Fibroblast of skin of right biceps (primary cell): Measurements from ENCODE around the gene SLIT1.

Source experiments
- DNase-seq: peaks from one replicate; pipeline ENCODE4 v3.0.0-alpha.2; 2013

SLIT1 gene

DNA sequence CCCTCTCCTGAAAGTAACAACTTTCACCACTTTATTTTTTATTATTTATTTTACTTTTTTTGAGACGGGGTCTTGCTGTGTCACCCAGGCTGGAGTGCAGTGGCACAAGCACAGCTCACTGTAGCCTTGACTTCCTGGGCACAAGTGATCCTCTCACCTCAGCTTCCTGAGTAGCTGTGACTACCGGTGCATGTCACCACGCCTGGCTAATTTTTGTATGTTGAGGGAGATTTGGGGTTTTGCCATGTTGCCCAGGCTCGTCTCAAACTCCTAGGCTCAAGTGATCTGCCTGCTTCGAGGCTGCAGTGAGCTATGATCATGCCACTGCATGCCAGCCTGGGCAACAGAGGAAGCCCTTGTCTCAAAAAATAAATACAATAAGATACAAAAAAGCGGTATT is 14.9 kb upstream of the SLIT1 start:
- DNase-seq: no peak

DNA sequence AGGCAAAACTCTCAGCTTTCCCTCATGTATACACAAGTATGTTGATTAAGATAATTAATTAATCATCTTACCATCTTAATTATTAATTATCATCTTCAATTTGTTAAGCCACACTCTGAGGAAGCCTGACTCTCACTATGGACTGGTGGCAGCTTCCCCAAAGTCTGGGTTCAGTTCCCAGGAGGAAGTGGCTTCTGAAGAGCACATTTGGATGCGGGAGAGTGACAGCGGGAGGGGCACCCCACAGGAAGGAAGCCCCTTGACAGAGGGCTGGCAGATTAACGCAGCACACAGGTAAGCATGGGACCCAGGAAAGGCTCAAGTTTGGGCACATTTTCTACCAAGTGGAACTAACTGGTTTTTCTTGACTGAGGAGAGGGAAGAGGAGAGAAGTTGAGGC is 13.4 kb upstream of the SLIT1 start:
- no peak for DNase-seq

DNA sequence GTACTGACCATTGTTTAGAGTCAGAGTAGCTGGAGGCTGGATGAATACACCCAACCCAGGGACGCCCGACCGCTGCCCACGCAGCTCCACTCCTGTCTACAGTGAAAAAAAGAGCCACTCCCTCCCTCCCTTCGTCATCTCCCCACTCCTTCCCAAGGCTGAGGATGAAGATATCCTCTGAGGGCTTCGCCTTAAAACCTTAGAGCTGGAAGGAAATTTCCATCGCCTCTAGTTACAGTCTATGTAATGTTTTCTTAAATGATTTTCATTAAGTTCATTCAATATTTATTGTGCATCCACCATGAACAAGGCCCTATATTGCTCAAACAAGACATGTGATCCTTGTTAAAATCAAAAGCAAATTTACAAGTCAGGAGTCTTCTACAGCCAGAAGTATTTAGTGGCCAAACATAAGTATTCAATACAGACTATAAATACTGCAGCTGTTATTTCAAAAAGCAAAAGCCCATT is 11.3 kb upstream of the SLIT1 start:
- no peak for DNase-seq

DNA sequence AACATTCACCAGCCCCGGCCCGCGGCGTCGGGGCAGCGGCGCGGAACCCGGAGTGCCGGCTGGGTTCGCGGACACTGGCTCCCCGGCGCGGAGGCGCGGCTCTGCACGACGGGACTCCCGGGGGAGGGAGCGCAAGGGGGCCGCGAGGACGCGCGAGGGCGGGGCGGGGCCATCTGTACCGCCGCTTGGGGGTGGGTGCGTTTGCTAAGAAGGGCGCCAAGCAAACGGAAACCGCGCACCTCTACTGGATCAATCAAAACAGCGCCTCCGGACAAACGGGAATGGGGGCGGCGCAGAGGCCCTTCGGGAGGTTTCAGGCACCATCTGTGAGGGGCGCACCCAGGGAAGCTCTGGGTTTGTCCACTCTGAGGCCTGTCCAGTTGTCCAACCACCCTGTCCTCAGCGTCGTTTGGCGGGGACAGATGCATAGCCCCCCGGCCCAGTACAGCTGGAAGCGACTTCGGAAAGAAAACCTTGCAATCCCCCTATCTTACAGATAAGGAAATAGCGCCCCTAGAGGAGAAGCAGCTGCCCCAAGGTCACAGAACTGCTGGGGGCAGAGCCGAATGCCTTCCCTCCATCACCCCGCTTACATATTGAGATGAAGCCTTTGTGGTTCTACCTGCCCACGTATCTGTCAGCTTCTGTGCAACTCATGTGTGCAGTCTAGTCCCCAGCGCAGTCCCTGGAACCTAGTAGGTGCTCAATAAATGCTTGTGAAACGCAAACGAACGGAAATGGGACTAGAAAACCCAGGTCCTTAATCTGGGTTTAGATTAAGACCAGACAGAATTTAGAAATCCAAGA is 10.7 kb upstream of the SLIT1 start:
- peak; percentile 47 for DNase-seq

DNA sequence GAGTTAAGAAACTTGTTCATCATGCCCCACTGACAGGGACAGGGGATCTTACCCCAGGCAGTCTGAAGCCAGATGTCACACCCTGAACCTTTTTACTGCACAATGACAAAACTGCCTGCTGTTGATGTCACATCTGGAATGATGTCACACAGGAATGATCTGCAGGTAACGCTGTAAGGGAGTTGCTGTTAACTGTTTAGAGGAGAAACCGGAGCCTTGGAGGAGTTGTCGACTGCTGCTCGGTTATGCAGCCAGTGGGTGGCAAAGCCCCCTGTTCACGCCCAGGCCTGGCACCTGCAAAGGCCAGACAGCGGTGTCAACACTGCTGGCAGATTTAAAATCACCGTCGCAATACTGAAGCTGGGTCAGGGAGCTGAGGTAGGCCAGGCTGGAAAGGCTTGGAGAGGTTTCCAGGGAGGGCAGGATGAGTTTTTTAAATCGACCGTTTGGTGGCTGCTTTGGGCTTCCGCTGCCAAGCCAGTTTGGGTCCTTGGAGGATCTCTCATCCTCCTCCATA is 10.0 kb upstream of the SLIT1 start:
- no peak for DNase-seq

DNA sequence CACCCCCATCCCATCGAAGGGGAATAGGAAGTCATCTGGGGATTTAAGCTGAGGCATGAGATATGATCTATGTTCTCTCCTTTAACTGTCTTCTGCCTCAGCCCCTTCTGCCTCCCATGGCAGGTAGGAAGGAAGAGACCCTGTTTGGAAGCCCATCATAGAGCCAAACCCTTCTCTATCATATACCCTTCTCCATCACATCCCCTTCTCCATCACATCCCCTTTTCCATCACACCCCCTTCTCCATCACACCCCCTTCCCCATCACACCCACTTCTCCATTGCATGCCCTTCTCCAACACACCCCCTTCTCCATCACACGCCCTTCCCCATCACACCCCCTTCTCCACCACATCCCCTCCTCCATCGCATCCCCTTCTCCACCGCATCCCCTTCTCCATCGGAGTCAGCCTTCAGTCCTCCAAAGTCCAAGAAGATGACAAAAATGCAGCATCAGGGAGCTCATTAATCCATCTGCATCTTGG is 7.2 kb upstream of the SLIT1 start:
- DNase-seq: no peak

DNA sequence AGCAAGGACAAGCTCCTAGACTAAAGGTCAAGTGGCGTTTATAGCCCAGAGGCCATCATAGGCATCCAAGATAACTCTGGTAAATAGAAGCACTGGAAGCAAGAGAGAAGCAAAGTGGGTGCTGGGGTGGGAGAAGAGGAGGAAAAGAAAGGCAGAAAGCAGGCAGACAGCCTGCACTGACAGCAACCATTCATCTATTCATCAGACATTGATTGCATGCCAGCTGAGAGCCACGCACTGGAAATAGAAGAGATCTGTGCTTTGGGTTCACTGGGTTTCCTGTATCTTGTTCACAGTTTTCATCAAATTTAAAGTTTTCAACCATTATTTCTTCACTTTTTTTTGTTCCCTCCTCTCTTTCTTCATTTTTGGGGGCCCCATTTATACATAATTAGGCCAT is 4.7 kb upstream of the SLIT1 start:
- DNase-seq: no peak

DNA sequence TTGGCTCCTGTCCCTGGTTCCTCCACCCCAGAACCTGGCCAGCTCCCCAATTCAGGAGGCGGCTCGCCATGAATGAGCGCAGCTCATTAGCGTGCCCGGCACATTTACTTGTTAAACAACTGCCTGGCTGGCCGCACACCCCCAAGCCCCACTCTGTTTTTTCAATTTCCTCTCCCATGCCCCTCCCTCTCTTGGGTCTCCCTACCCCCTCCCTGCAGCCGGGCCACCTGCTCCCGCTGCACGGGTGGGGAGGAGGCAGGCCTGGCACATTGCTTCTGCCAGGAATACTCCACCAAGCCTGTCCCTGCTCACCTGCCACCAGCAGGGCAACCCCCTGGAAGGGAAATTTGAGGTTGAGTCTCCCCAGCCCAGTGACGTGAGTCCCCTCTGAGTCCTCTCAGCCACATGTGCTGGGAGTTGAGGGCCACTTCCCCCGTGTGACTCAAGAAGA is 2.5 kb upstream of the SLIT1 start:
- no peak for DNase-seq

DNA sequence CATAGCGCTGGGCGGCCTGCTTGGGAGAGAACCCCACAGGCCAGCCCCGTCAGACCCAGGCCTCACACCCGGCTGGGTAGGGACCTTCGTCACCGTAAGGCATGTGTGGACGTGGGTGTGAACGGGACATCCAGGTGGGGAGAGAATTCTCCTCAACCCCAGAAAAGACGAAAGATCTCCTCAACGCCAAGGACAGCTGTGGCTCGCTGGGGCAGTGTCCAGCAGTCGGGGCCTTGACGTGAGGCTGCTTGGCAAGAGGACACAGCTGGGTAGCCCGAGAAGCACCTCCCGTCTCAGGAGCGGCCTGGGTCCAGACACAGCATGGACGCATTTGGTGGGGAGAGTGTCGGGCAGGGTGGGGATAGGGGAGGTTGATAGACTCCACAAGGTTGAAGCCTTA is 1.2 kb upstream of the SLIT1 start:
- DNase-seq: no peak

DNA sequence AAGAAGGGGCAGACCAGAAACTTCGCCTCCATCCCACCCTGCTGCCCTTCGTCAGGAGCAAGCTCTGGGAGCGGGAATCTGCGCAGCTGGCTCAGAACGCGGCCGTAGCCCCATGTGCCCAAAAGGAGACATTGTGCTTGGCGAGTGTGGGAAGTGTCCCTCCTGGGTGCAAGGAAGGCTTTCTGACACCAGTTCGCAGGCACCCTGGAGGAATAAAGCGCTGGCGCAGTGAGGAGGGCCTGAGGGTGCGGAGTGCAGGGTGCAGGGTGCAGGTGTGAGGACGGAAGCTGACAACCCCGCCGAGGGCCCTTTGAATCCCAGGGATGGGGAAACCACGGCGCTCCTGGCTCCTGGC is 811 bp downstream of the SLIT1 start:
- DNase-seq: no peak

DNA sequence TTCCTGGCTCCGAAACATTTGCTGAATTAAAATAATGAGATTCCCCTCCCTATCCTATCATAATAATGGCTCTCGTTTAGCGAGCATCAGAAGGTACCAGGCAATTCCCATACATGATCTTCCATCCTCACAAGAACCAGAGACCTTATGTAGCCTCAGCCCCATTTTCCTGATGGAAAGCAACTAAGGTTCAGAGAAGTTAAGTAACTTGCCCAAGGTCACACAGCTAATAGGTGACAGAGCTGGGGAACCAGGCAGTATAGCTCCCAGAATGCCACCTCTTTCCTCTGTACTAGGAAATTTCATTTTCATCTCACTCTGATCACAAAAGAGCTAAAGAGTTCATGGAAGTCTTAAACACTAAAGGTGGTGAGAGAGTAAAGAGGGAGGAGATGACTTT is 2.4 kb downstream of the SLIT1 start:
- DNase-seq: no peak

DNA sequence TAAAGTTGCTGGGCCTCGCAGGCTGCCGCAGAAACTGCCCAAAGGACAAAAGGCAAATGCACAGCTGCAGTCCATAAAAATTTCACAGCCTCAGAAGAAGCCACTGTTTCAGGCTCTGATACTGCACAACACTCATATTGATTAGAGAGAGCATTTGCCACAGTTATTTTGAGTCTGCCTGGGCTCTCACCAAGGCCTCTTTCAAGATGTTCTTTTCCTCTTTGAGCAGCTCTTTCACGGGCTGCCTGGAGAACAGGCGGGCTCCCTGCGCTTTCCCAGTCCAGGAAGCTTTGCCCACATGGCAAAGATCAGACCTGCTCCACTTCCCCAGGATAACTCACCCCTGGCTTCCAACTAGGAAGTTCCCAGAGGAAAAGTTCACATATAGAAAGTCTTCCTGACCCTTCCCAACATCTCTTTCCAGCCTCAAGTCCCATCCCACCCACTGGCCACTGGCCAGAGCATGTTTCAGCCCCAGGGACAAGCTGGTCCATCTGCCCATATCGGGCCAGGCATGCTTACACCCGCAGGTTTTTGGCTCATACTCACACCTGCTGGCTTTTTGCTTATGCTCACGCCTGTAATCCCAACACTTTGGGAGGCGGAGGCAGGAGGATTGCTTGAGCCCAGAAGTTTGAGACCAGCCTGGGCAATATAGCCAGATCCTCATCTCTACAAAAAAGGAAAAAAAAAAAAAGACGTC is 3.3 kb downstream of the SLIT1 start:
- no peak for DNase-seq

DNA sequence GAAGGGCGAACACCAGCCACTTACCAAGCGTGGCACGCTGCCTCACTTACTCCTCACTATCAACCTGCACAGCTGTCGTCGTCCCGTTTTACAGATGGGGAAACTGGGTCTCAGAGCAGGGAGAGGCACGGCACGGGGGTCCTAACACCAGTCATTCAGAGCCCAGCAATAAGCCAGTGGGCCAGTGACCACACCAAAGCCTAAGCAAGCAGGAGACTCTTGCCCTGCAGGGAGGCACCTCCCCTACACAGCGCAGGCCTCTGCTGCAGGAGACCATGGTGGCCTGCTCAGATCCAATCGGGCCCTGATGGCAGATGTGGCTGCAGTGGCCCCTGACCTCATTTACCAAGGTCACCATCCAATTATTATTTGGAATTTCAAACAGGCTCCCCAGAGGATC is 4.8 kb downstream of the SLIT1 start:
- DNase-seq: no peak

DNA sequence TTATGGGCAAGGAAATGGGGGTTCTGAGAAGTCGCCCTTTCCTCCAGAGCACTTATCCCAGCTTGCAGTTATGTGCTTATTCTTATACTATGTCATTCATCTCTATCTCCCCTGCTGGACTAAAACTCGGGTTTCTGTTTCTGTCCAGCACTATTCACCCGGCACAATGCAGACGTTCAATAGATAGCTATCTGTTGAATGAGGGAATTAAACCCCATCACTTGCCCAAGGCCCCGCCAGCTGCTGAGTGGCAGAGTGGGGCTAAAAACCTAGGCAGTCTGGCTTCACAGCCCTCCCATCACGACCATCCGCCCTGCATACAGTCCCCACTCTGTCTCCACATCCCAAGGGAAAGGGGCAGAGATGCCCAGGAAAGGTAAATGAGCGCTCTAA is 5.4 kb downstream of the SLIT1 start:
- no peak for DNase-seq

DNA sequence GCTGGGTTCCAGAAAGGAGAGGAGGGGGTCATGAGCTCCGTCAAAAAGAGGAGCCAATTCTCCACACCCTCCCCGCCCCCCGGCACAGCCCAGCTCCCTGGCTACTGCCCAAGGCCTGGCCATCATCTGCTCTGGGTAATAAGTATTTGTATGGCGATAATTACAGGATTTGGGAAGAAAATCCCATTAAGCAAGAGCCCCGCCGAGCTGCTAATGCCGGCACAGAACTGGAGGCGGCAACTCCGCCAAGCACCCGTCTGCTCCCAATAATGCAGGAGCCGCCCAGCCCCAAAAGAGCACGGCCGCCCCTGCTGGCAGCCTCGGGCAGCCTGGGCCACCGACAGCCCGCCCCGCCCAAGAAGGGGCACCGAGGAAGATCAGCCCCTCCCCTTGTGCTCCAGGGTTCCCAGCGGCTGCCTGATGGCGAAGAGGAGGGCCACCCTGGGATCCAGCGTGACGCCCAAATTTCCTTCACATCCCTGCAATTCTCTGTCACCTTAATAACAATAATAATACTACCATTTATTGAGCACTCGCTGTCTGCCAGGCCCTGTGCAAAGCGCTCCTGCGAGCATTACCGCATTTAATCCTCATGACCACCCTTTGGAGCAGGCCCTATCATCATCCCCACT is 5.9 kb downstream of the SLIT1 start:
- peak; percentile 5 for DNase-seq

DNA sequence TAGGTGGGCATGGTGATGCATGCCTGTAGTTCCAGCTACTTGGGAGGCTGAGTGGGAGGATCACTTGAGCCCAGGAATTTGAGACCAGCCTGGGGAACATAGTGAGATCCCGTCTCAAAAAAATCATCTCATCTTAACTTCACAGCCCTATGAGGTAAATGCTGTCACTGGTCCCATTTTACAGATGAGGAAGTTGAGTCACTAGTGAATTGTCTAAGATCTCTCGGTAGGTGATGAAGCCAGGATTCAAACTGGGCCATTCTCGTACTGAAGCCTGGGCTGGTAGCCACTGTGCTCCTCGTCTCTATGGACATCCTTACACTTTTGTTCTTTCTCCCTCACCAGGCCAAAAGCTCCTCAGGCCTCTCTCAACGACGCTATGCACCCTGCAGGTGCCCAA is 6.4 kb downstream of the SLIT1 start:
- no peak for DNase-seq

DNA sequence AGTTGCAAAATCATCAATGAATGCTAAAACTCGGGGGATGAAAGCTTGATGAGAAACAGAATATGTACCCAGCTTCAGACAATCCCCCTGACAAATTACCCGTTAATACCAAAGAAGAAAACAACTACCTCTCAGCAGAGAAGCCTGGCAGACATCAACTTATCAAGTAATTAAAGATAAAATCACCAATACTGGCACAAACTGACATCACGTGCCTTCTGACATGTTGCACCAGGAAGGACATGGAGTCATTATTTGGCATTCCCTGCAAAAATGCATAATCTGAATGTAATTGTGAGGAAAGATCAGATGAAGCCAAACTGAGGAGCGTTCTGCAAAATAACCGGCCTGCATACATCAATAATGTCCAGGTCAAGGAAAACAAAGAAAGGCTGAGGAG is 7.7 kb downstream of the SLIT1 start:
- DNase-seq: no peak

DNA sequence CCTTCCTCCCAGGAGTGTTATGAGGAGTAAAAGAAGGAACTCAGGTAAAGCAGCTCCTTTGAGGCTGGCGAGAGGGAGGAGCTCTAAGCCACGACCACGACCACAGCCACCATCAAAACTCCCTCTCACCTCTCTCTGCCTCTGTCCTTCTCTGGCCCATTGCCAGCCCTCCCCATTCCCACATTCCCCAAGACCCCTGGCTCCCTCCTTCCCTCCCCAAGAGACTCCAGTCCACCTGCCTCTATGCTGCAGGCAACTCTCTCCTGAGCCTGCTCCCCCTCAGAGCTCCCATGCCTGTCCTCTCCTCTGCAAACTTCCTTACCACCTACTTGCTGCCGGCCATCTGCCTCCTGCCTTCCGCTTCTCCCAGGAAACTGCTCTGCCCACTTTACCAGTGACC is 9.5 kb downstream of the SLIT1 start:
- DNase-seq: no peak

DNA sequence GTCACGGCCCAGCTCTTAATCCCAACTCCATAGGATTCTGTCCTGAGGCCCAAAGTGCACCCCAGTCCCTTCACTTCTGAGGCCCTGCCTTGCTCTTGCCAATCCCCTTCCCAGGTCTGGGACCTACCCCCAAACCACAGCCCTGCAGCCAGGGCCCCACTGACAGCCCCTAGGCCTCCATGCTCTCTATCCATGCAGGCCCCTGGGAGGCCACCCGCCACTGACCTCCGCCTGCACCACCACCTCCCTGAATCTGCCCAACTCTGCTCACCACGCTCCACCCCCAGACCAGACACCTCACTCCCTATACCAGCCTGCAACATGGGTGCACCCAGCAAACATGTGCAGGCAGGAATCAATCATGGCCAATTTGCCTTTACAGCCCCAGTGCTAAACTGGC is 10.2 kb downstream of the SLIT1 start:
- no peak for DNase-seq

DNA sequence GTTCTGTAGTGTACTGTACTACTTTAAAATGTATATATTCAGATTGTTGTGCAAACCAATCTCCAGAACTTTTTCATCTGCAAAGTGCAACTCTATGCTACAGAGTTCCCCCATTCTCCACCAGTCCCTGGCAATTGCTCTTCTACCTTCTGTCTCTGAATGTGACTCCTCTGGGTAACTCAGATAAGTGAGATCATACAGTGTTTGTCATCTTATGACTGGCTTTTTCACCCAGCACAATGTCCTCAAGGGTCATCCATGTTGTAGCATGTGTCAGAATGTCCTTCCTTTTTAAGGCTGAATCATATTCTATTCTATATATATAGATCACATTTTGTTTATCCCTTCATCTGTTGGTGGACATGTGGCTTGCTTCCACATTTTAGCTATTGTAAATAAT is 10.8 kb downstream of the SLIT1 start:
- no peak for DNase-seq

DNA sequence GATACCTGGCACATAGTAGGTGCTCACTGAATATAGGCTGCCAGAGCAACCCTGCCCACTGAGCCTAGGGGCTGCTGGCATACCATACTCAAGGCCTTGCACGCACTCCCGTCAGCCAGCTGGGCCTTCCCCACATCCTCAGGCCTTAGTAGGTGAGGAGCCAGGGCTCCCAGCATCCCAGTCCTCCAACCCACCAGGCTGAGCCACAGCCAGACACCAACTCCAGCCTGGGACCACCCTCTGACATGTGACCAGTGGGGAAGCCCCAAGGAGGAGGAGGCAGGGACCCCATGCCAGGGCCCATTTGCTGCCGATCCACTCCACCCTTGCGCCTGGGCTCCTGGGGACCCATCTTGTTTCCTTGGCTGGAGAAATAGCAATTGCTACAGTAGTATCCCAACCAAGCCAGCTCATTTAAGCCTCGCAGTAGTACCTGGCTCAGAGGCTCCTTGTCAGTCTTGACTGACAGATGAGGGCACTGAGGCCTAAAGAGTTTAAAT is 11.4 kb downstream of the SLIT1 start:
- no peak for DNase-seq

DNA sequence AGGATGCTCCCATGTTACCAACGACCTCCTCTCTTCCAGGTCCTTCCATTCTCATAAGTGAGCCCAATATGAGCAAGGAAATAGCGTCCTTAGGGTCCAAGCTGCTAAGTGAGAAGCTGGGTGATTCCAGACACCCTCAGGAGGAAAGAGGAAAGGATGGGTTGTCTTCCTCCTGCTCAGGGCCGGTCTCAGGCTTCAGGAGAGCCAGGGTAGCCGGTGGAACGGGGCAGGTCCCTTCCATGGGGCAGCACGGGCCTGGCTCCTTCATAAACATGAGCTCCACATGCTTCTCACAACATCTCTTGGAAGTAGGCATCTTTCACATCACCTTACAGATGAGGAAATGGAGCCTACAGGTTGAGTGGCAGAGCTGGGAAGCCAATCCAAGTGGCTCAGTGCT is 12.7 kb downstream of the SLIT1 start:
- DNase-seq: no peak

DNA sequence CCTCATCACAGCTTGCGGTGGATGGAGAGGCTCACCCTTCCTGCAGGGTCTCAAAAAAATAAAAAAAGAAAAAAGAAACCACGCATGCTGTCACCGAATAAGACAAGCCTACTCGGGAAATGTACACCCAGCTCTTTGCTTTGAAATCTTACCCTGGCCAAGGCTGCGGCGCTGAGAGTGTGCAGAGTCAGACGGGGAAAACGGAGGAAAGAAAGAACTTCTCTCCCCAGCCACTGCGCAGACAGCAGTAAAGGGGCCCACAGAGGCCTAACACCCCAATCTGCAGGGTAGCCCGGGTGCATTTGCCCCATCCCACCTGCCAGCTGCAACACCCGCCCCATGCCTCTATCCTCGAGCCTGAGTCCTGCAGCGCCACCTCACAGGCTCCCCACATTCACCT is 14.8 kb downstream of the SLIT1 start:
- DNase-seq: no peak
